Stimulated activated CD8-positive, alpha-beta memory T cell treated with anti-CD3 and anti-CD28 coated beads, Interleukin-15, amount 100 ng/mL, for 1 hour (primary cell): ENCODE data around the gene DPP6.

Source experiments
- DNase-seq: peaks from one replicate; pipeline ENCODE4 v3.0.0-alpha.2; 2020; ENCODE audit warnings: low read depth

DPP6 gene

DNA sequence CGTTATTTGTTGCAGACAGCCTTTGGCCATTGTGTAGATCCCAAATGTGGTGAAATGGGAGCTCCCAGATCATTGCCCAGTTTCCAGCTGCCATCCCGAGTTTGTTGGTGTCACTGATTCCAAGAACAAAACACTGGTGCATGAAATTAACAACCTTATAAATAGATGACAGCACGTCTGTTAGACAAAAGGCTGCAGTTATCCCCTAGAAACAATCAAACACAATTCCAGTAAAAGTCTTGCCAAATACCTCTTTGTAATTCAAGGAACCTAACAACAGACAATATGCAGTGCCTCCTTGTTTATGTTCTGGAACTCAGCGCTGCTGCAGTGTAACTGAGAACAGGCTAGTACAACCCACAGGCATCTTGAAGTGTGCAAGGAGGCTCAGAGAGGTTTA is 546.2 kb downstream of the DPP6 start:
- DNase-seq = no peak

DNA sequence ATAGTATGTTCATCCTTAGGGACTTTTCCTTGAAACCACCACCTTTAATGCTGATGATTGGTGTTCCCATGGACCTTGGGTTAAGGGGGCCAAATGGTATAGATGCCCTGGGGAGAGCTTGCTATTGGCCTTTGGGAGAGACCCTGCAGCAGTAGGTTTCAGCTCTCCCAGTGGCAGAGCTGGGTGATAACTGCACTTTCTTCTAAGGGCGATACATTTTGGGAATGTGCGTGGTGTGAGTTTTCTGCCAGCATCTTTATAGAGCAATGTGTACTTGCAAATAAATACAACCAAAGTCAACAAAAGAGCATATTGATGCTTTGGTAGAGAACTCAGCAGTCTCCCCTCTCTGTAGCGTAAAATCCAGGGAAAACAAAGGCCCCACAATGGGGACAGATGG is 546.7 kb downstream of the DPP6 start:
- no peak for DNase-seq

DNA sequence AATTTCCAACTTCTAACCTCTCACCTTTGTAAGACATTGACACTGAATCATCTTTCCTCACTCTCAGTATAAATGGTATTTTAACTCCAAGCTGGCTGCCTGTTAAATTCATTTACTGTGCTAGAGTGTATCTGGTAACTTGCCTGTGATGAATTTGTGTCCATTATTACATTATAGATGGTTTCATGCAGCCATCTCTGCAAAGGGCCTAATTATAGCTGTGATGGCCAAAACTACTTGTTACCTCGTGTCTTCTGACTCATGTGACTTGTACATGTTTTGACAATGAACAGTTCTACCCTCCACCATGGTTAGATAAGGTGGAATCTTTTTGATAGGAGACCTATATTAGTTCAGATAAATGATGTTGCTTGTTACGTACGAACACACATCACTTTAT is 558.7 kb downstream of the DPP6 start:
- no peak for DNase-seq

DNA sequence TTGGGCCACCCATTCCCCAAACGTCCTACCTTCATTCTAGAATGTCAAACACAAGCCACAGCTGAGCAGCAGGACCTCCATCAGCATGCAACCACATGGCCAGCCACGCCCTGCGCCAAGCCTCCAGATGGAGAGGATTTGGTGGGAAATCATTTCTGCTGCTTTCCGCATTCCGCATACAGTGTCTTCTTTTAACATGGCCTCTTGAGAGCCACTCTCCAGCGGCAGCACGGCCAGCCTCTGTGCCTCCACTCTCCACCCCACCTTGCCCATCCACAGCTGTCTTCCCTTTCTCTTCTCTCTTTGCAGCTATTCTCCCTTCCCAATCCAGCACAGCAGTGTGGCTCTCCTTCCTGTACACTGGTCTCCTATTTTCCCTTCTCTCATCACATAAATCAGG is 561.6 kb downstream of the DPP6 start:
- DNase-seq = no peak

DNA sequence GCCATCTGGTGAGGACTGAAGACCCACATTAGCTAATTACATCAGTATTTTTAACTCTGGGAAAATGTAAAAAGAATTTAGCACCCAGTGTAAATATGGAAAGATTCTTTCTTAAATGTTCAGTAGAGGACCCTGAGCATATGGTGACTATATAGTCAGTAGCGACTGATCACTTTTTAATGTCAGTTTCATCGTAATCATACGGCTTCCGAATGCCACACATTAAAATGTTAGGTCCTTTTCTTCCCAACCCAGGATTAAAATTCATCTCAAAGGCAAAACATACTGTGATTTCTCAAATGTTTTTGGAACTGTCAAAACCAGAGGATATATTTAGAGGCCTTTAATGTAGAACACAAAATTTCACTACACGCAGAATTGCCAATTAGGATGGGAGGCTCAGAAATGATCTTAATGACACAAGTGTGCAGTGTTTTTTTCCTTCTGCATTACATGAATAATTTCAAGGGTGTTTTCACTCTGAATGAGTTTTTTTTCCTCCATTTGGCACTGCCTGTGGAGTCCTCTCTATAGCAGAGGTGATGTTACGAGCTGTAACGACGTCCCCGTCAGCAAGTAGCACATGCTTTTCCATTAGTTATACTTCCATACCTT is 568.0 kb downstream of the DPP6 start:
- no peak for DNase-seq

DNA sequence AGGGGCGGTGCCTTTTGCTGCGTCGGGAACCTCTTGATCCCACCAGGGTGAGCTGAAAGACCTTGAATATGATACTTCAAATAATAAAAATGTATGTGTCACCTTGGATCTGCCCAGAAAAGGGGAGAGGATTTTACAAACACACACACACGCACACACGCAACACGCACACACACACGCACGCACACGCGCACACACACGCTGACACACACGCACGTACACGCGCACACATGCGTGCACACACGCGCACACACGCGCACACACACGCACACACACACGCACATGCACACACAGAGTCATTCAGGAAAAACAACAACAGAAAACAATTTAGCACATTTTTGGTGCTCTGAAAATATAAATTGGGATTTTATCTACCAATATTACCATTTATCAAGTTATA is 571.2 kb downstream of the DPP6 start:
- no peak for DNase-seq

DNA sequence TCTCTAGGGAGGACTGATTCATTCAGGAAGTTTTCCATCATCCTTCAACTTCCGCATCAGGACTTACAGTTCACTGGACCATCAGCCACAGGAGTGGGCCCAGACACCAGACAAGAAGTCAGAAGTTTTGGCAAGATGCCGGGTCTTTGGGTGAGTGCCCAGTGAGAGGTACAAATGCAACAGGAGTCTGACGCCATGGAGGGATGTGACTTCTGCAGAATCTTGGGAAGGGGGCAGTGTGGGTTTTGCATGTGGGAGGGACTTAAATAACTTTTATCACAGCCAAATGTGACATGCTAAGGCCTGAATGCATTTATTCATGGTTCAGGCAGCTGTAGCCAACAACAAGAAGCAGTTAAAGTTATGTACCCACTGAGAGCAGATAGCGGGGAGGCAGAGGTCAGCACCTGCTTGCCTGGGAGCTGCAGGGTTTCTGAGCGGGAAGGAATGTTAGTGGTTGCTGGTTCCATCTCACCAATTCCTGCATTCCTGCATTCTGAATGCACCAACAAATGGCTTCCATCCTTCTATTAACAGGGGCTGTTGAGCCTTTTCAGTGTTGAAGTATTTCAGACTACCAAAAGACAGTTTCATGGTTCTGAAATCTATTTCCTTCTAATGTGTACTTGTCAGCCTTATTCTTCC is 575.6 kb downstream of the DPP6 start:
- no peak for DNase-seq

DNA sequence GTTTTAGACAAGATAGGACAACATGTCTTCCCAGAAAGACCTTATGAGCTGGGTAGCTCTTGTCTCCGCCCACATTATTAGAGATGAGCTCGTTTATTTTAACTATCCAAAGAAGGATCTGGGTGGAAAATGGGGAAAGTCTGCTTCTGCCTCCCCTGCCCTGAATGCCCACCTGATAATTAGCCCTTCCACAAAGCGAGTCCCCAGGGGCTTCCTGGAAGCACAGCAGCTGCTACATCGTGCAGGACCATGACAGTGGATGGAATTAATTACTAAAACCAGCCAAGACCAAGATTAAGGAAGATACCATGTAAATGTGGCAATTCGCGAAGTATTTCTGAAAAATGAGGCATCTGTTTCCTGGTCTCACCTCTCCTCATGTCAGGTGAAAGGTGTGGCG is 576.4 kb downstream of the DPP6 start:
- no peak for DNase-seq

DNA sequence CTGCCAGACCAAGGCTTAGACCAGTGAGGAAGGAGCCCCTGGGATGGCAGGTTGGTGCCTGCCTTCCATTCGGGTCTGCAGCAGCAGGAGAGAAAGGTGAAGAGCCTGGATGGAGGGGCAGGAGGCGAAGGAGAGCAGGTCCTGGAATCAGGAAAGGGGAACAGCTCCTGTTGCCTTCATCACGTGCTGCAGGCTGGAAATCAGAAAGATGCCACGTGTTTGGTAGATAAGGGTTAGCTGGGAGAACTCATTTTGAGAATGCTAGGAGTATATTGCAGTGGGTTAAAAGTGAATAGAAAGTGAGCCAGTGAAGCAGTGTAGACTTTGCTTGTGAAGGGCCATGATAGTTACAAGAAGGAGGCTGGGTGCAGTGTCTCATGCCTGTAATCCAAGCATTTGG is 579.0 kb downstream of the DPP6 start:
- DNase-seq = no peak

DNA sequence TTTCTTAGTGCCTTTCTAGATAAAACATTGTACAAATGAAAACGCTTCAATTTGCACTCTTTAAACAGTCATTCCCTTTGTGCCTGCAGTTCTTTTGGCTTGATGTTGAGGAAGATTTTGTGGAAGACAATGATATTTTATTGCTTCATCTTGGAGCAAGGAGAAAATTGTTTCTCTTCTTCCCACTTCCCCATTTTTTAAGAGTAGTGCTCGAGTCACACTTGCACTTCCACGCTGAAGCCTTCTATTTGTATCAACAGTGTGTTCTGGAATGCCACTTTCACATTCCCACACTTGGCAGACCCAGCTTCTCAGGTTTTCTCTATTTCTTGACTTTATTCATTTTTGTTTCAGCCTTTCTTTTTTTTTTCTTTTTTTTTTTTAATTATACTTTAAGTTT is 581.4 kb downstream of the DPP6 start:
- DNase-seq = no peak

DNA sequence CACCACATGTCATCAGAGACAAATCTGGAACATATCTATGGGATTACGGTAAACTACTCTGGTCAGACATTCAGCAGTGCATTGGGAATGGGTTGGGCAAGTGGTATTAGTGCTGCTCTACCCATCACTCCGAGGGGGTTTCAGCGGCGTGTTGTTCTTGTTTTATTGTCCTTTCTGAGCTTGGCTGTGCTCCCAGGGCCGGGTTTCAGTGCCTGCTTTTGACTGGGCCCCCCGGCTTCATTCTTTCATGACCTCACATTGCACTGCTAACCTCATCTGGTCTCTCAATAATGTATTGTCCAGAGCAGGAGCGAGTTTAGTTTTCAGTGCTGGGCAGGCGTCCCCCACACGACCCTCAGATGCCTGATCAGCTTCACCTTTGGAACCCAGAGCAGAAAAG is 586.1 kb downstream of the DPP6 start:
- DNase-seq = no peak

DNA sequence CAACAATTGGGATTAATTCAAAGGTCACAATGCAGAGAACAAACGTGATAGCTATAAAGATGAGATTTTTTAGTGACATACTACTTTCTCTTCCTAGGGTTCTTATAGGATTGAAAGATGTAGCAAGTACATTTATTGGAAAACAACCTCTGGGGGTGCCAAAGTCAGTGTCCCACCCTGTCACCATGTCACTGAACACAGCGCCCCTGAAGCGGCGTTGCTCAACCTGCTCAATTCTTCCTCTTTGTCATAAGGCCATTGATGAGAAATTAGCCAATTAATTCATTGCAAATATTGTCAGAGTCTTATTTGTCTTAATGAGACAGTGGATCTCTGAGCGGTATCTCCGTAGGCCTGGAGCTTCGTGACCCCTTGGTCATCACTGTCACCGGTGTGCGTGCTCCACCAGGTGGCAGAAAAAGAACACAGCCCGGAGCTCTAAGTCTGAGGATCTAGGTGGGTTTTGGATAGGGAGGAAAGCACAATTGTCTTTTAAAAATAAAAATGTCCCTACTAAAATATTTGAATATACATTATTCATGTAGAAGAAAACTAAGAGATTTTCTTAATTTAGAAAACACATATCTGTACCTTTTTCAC is 588.2 kb downstream of the DPP6 start:
- no peak for DNase-seq

DNA sequence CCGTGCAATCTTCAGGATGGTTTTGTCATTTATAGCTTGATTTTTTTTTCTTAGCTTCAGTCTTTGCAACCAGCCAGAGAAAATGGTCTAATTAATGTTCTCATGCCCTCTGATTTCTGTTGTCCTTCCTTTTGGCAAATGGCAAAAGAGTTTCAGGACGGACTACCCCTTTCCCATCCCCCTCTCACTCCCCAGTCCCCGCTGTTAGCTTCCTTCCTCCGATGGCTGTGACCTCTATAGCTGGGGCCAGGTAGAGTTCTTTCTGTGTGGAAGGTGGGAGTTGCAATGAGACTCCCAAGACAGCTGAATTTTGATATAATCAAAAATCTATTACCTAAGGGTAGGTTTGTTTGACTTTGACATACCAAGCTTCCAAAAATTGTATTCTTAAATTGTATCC is 588.7 kb downstream of the DPP6 start:
- DNase-seq = no peak

DNA sequence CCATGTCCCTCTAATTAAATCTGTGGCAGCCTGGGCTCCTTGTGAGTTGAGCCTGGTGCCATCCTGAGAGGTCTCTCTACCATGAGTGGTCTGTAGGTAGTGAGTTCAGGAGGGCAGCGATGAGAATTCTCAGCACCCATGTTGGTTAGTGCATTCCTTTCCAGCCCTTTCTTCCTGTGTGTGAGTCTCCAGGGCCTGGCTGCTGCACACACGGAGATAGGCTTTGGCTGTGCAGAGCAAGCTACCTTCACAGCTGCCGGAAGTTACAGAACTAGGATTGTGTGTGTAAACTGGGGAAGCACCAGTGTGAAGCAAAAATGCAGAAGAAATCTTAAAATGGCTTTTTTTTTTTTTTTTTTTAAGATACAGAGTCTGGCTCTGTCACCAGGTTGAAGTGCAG is 592.2 kb downstream of the DPP6 start:
- no peak for DNase-seq

DNA sequence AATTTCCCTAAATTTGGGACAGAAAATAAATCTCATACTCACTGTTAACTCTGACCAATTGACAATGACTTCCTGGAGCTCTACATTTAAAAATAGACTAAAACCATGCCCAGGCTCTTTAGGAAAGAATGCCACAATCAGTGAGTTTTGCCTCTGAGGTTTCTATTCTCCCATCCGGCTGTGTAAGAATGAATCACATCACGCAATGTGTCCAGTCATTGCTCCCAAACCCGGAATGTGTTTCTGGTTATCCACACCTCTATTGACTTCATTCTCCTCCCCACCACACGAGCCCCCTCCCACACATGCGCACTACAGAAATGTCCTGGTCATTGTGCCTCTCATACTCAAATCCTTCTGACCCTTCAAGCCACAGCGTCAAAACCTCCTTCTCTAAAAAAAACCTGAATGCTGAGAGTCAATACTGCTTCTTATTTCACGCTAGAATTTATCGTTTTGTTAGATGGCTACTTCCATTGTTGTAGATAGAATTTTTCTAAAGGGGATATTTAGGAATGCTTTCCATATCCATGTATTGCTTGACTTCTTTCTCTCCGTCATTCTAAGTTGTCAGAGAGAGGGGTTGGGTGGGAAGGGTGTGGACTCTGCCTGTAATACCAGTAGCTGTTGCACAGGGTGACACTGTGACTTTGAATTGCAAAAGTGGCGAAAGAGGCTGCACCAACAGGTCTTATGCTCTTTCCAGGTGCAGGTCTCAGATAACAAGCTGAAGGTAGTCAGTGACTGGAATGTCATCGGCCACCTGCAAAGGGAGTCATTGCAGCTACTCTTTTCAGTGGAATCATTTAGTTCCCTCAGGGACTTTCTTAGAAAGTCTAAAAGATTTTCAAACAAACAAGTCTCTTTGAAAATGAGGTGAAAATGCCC is 594.2 kb downstream of the DPP6 start:
- DNase-seq = no peak

DNA sequence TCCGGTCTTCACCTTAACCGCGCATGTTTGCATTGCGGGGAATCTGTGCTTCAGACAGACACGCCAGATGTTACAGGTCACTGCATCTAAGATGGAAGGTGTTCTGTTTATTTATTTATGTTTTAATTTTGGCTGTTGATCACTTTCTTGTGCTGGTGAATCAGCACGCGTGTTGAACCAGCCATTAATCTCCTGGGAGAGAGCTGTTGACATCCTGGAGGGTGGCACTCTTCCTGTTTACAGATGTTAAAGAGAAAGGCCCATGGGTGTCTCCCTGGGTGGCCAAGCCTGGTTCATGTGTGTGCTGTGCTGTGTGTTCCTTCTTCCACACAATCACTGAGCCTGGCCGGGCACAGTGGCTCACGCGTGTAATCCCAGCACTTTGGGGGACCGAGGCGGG is 595.4 kb downstream of the DPP6 start:
- DNase-seq = no peak

DNA sequence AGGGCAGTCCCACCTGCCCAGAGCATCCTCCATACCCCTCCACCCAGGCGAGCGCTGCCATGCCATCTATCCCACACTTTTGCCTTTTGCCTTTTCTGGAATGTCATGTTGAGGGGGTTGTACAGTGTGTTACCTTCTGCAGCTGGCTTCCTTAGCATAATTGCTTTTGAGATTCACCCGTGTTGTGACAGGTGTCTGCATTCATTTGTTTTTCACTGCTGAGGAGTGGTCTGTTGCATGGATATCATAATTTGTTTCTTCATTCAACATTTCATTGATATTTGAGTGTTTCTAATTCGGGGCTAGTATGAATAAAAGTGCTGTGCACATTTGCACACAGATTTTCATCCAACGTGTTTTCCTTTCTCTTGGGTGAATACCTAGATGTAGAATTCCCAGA is 596.8 kb downstream of the DPP6 start:
- DNase-seq = no peak

DNA sequence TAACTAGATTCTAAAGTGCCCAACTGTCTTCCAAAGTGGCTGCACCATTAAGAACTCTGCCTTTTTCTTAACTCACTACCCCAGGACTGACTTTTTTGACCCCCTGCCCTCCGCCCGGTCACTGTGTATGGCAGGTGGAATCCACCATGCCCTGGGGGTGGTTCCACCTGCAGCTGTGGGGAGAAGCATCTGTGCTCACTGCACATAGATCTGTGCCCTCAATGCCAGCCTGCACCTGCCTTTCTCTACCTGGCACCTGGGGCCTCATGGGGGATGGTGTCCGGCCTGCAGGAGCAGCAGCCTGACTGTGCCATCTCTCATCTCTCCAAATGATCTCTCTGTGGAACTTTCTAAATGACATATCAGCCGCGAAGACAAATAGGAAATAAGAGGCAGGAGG is 597.2 kb downstream of the DPP6 start:
- DNase-seq = no peak

DNA sequence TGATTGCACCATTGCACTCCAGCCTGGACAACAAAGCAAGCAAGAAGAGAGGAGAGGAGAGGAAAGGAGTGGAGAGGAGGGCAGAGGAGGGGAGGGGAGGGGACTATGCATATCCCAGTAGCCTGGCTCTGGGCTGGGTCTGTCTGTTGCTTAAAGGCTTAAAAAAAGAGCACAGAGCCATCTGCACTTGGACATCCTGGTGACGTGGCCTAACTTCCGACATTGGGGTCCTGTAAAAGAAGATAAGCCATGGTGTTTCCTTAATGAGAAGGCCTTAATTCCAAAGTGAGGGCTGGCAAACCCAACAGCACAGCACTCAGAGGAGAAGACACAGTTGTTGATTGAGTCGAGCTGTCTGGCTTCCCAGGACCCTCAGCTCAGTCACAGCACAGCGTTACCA is 598.1 kb downstream of the DPP6 start:
- DNase-seq = no peak

DNA sequence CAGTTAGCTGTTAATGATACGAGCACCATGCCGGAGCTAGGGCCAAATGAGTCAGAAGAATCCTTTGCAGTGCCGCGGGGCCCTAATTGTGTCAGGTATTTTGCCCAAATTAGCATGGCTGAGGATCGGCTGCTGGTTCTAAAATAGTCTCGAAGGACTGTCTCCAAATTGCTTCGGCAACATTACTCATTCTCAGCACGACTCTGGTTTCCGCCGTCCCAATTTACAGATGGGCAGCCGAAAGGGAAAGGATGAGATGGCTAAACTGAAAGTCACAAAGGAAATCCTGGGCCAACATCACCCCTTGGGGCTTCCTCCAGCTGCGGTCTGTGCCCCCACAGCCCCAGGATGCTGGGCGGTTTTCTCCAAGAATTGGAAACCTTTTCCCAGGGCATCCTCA is 599.3 kb downstream of the DPP6 start:
- DNase-seq = no peak

DNA sequence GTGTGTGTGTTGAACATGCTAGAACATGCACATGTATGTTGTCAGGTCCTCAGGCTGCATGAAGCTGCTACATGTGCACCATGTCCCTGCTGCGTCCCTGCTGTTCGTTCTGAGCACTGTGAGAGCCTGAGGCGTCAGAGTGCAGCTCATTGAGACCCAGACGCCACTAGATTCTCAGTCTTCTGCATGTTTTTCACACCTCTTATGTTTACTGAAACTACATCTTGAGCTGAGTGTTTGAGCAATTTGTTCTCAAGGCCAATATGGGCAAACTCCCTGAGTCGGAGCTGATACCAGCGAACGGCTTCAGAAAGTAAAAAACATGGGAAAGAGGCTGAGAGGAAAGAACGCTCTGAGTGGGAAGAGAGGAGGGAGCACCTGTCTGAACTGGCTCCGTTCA is 600.4 kb downstream of the DPP6 start:
- DNase-seq = no peak

DNA sequence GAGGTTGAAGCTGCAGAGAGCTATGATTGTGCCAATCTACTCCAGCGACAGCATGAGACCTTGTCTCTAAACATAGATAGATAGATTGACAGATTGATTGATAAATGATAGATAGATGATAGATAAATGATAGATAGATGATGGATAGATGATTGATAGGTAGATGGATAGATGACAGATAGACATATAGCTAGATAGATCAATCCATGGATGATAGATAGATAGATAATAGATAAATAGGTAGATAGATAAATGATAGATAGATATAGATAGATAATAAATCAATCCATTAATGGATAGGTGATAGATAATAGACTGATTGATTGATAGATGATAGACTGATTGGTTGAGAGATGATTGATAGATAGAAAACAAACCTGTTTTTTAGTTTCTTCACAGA is 601.1 kb downstream of the DPP6 start:
- DNase-seq = no peak

DNA sequence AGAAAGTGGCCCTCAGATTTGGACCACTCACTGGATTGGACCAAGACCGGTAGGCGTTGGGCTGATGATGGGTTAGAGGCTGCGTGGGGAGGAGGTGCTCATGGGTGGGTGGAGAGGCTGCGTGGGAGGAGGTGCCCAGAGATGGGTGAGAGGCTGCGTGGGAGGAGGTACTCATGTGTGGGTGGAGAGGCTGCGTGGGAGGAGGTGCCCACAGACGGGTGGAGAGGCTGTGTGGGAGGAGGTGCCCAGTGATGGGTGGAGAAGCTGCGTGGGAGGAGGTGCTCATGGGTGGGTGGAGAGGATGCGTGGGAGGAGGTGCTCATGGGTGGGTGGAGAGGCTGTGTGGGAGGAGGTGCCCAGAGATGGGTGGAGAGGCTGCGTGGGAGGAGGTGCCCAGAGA is 604.4 kb downstream of the DPP6 start:
- no peak for DNase-seq
